GM23248 (cell line): Measurements from ENCODE around the gene ADK. TPM values are rescaled to one million over a fixed set of nuclear protein-coding genes. Genes with fewer than 3 reads are reported as not detected.
"Not testable (repeated sequence)": the region's sequence is repeated elsewhere in the genome, so short reads cannot be mapped to it uniquely, and the experiment has no call there.

Source experiments
- DNase-seq: peaks from one replicate; pipeline ENCODE4 v3.0.0-alpha.2; 2015
- H2AFZ ChIP-seq: fragments of 200-600 bp; sonication (generic); 2 replicates; pipeline ENCODE4 v1.6.1; 2016; ENCODE audit warnings: antibody characterized with exemption
- H3F3A ChIP-seq: fragments of 200-600 bp; sonication (generic); 2 replicates; pipeline ENCODE4 v1.6.1; 2016; ENCODE audit warnings: mild to moderate bottlenecking, antibody characterized with exemption, mixed run types; ENCODE audit not compliant: insufficient read depth
- H3K27ac ChIP-seq: fragments of 200-600 bp; sonication (generic); 2 replicates; pipeline ENCODE4 v1.5.1; 2016; ENCODE audit warnings: mild to moderate bottlenecking
- H3K27me3 ChIP-seq: fragments of 200-600 bp; sonication (generic); replicated peaks from 2 replicates; pipeline ENCODE4 v1.6.1; 2016; ENCODE audit warnings: mild to moderate bottlenecking; ENCODE audit not compliant: insufficient read depth
- H3K36me3 ChIP-seq: fragments of 200-600 bp; sonication (generic); 2 replicates; pipeline ENCODE4 v1.6.1; 2016; ENCODE audit warnings: low read depth, mild to moderate bottlenecking
- H3K4me1 ChIP-seq: fragments of 200-600 bp; sonication (generic); 2 replicates; pipeline ENCODE4 v1.6.1; 2016; ENCODE audit warnings: mild to moderate bottlenecking; ENCODE audit not compliant: insufficient read depth
- H3K4me2 ChIP-seq: fragments of 200-600 bp; sonication (generic); one replicate; pipeline ENCODE4 v1.6.1; 2016; ENCODE audit warnings: mild to moderate bottlenecking; ENCODE audit not compliant: unreplicated experiment
- H3K4me3 ChIP-seq: fragments of 200-600 bp; sonication (generic); 2 replicates; pipeline ENCODE4 v1.5.1; 2016; ENCODE audit warnings: mild to moderate bottlenecking
- H3K79me2 ChIP-seq: fragments of 200-600 bp; sonication (generic); 2 replicates; pipeline ENCODE4 v1.6.1; 2016; ENCODE audit warnings: mild to moderate bottlenecking; ENCODE audit not compliant: insufficient read depth
- H3K9ac ChIP-seq: fragments of 200-600 bp; sonication (generic); 2 replicates; pipeline ENCODE4 v1.6.1; 2016; ENCODE audit warnings: mild to moderate bottlenecking
- H3K9me2 ChIP-seq: fragments of 200-600 bp; sonication (generic); 2 replicates; pipeline ENCODE4 v1.6.1; 2016; ENCODE audit warnings: mixed run types, mild to moderate bottlenecking, moderate library complexity; ENCODE audit not compliant: insufficient read depth
- H3K9me3 ChIP-seq: fragments of 200-600 bp; sonication (generic); one replicate; pipeline ENCODE4 v1.6.1; 2017; ENCODE audit warnings: low read depth
- H4K20me1 ChIP-seq: fragments of 200-600 bp; sonication (generic); 2 replicates; pipeline ENCODE4 v1.6.0; 2016; ENCODE audit not compliant: insufficient read depth
- EZH2 ChIP-seq: fragments of 200-600 bp; sonication (generic); IDR thresholded peaks from 2 replicates; pipeline ENCODE4 v1.6.1; 2018; ENCODE audit warnings: antibody characterized with exemption, mild to moderate bottlenecking; ENCODE audit not compliant: insufficient read depth, poor library complexity, severe bottlenecking
- EZH2phosphoT487 ChIP-seq: fragments of 200-600 bp; sonication (generic); IDR thresholded peaks from 2 replicates; pipeline ENCODE4 v1.6.1; 2018; ENCODE audit warnings: antibody characterized with exemption, moderate library complexity, mild to moderate bottlenecking, low read depth; ENCODE audit not compliant: insufficient read depth
- WGBS, 2 experiments: methylation state at CpG; one replicate each; pipeline ENCODE4 v1.1.6; 2015 to 2017; ENCODE audit warnings: low lambda C conversion rate in 2 of 2, low coverage in 1 of 2; ENCODE audit errors: missing lambda C conversion rate in 2 of 2; 5-methylcytosine and 5-hydroxymethylcytosine counted together
- in situ Hi-C: fragments of 300-500 bp; cut with MboI; formaldehyde crosslinking; loops from 2 replicates; pipeline ENCODE4 v1.15.0; 2020
- polyA plus RNA-seq: library from polyadenylated mRNA; unstranded; fragments of >200 nt; fragmentation: Nextera tagmentation; extraction: Ambion mirVana; gene quantifications from 2 replicates; pipeline ENCODE4 v1.2.1, GENCODE V29; 2016
- total RNA-seq: library from RNA; depleted of rRNA; stranded (reverse); fragments of >200 nt; shearing (Covaris generic); gene quantifications from 2 replicates; pipeline ENCODE4 v1.2.3, GENCODE V29; 2014

ADK gene
- total and polyA plus RNA-seq, 2 experiments from 2014 or later = 43.7 to 75.1 TPM

DNA sequence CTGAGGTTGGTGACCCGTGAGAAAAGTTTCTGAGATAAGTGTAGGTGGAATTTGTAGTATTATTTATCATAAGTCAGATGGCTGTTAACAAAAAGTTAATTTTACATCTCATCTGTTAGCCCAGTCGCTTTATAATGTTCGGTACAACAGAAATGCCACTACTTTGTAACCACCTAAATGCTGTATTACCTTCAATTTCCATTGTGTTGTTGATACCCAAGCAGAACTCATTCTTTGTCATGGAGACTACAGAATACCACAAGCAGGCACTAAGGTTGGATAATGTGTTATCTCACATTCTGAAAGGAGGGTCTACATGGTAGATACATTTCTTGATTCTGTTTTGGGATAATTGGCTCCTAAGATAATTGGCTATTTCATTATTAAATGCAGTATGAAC is 425.6 kb downstream of the ADK start:
- Histone ChIP-seq H3K79me2 (no peaks in the 10 kb centered on the region), H3K9me3 (no peaks in the 10 kb centered on the region), H3K27ac (no peak overlapping the region), H2AFZ (no peak overlapping the region), H3K27me3 (no peaks in the 10 kb centered on the region), H3F3A (no peaks in the 10 kb centered on the region), H4K20me1 (no peaks in the 10 kb centered on the region), H3K4me2 (no peak overlapping the region), H3K4me1 (no peaks in the 10 kb centered on the region), H3K4me3 (no peak overlapping the region), H3K9ac (no peak overlapping the region), H3K36me3 (no peaks in the 10 kb centered on the region), H3K9me2 (no peaks in the 10 kb centered on the region)
- WGBS, 2 experiments = 92 to 93% methylated on average over 3 of the region's 3 CpGs
- DNase-seq = no peak
- in situ Hi-C loops = no loop called here
- no peak for TF ChIP-seq EZH2phosphoT487
- no peak for TF ChIP-seq EZH2

DNA sequence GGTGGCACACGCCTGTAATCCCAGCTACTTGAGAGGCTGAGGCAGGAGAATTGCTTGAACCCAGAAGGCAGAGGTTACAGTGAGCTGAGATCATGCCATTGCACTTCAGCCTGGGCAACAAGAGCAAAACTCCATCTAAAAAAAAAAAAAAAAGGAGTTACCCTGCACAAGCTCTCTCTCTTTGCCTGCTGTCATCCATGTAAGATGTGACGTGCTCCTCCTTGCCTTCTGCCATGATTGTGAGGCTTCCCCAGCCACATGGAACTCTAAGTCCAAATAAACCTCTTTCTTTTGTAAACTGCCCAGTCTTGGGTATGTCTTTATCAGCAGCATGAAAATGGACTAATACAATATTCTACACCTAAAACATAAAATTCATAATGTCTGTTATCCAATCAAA is 429.4 kb downstream of the ADK start:
- H3K4me2 ChIP-seq, H3F3A ChIP-seq, H2AFZ ChIP-seq, DNase-seq, H3K4me1 ChIP-seq, H3K36me3 ChIP-seq, H3K79me2 ChIP-seq, H3K9me2 ChIP-seq, H4K20me1 ChIP-seq, H3K27ac ChIP-seq, in situ Hi-C loops, H3K9me3 ChIP-seq, H3K4me3 ChIP-seq, H3K9ac ChIP-seq, H3K27me3 ChIP-seq: not testable (repeated sequence)
- 100% methylated on average over 2 of the region's 2 CpGs for WGBS, 2 experiments

DNA sequence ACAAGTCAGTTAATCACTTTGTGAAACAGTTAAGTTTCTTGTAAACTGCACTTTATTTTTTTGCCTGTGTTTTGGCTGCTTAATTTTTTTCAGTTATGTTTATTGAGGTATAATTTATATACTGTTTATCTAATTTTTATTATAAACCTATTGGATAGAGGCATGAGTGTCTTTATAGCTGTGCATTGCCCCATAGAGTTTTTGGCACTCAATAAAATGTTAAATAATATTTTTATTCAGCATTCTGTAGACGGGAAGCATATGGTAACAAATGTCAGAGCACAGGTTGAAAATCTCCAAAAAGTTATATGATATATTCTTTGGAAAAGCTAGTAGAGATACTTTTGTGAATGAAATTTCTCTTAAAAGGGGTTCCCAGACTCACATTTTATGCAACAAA is 431.5 kb downstream of the ADK start:
- Histone ChIP-seq H3K36me3 (no peaks in the 10 kb centered on the region), H2AFZ (no peak overlapping the region), H3K9ac (no peak overlapping the region), H3K9me2 (no peaks in the 10 kb centered on the region), H3K4me1 (peaks cover 15% of the 10 kb centered on the region), H3K4me2 (no peak overlapping the region), H3K4me3 (no peak overlapping the region), H3F3A (no peaks in the 10 kb centered on the region), H4K20me1 (no peaks in the 10 kb centered on the region), H3K9me3 (no peaks in the 10 kb centered on the region), H3K79me2 (no peaks in the 10 kb centered on the region), H3K27ac (no peak overlapping the region), H3K27me3 (no peaks in the 10 kb centered on the region)
- DNase-seq = no peak
- in situ Hi-C loops = no loop called here
- 98 to 100% methylated on average over 1 of the region's 1 CpG for WGBS, 2 experiments
- TF ChIP-seq EZH2phosphoT487 (no peak), EZH2 (no peak)

DNA sequence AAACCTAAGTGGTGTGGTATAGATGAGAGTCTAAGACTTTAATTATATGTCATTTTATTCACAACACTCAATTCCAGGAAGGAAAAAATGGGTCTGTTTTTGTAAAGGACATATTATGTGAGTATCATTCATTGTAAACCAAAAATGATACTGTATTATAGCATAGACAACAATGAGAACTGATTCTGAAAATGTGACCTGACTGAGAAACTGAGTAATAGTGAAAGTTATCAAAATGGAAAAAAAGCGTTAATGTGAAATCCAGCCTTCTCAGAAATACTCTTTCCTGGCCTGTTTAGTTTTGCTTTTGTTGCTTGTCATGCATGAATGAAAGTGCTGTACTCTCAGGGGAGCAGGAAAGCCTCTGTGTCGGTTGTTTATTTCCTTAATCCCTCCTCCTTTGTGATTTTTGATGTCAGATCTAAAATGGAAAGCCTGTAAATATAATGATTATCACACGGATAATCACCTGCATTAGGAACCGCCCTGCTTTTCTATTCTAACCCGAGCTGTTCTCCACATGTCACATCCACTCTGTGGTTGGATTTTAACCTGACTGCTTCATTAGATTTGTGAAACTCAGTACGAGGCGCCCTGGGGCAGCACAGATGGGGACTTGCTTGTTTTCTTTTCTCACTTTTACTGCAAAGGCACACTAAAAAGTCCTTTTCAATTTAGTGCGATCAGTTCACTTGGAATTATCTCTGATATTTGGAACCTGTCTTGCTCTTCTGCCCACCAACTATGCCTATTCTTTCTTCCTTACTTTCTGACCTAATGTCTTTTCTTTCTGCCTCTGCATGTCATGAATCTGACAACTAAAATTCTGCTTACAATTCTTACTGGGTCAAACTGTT is 434.4 kb downstream of the ADK start:
- Histone ChIP-seq H3K27ac (no peak overlapping the region), H4K20me1 (no peaks in the 10 kb centered on the region), H3K9ac (peak overlapping the region; percentile 30)

More for the DNA sequence above, 434.4 kb downstream of the ADK start:
- DNase-seq = peak; percentile 29
- Histone ChIP-seq H3K4me3 (peak overlapping the region; percentile 47), H3K4me1 (peaks cover 27% of the 10 kb centered on the region), H3K79me2 (no peaks in the 10 kb centered on the region), H3K9me2 (no peaks in the 10 kb centered on the region), H3K27me3 (no peaks in the 10 kb centered on the region), H3F3A (peaks cover 11% of the 10 kb centered on the region), H3K9me3 (no peaks in the 10 kb centered on the region), H2AFZ (peak overlapping the region; percentile 72), H3K36me3 (no peaks in the 10 kb centered on the region), H3K4me2 (peak overlapping the region; percentile 60)
- in situ Hi-C loops = no loop called here
- WGBS, 2 experiments = 15% methylated on average over 8 of the region's 8 CpGs
- TF ChIP-seq EZH2 (no peak), EZH2phosphoT487 (no peak)
